WERI-Rb-1 (cell line): ENCODE measurements around the gene POU3F2.

ENCODE experiments used
- DNase-seq: peaks from one replicate; pipeline ENCODE4 v3.0.0-alpha.2; 2020
- H3K27ac ChIP-seq: fragments of 250-450 bp; sonication (Bioruptor Pico); 2 replicates; pipeline ENCODE4 v1.5.1; 2020; ENCODE audit warnings: mild to moderate bottlenecking, moderate library complexity
- H3K27me3 ChIP-seq: fragments of 250-450 bp; sonication (Bioruptor Pico); 2 replicates; pipeline ENCODE4 v1.5.1; 2021; ENCODE audit warnings: mild to moderate bottlenecking, low read depth, moderate library complexity; ENCODE audit not compliant: insufficient read depth, severe bottlenecking
- H3K36me3 ChIP-seq: fragments of 250-450 bp; sonication (Bioruptor Pico); 2 replicates; pipeline ENCODE4 v1.5.1; 2020; ENCODE audit warnings: mild to moderate bottlenecking, moderate library complexity
- H3K4me3 ChIP-seq: 2 replicates; pipeline ENCODE4 v1.5.1; 2011; ENCODE audit warnings: low read depth, mild to moderate bottlenecking, control low read depth, low read length
- H3K9me3 ChIP-seq: fragments of 250-450 bp; sonication (Bioruptor Pico); 2 replicates; pipeline ENCODE4 v1.5.1; 2021; ENCODE audit warnings: mild to moderate bottlenecking, moderate library complexity; ENCODE audit not compliant: severe bottlenecking
- CTCF ChIP-seq: IDR thresholded peaks from 2 replicates; pipeline ENCODE4 v1.5.1; 2011; ENCODE audit warnings: low read depth, mild to moderate bottlenecking, control low read depth, inconsistent platforms, low read length

The POU3F2 gene

GRCh38 chr6:98800866-98801265, 33.5 kb upstream of the POU3F2 start:
- no peak for TF ChIP-seq CTCF
- no peaks in the 10 kb centered on the region for H3K9me3 ChIP-seq
- H3K36me3 ChIP-seq: no peaks in the 10 kb centered on the region
- no peak overlapping the region for H3K27ac ChIP-seq
- H3K27me3 ChIP-seq: no peaks in the 10 kb centered on the region
- no peak overlapping the region for H3K4me3 ChIP-seq
- no peak for DNase-seq

GRCh38 chr6:98808541-98809210, 25.7 kb upstream of the POU3F2 start:
- Histone ChIP-seq H3K27ac (no peak overlapping the region), H3K4me3 (no peak overlapping the region), H3K9me3 (no peaks in the 10 kb centered on the region), H3K36me3 (no peaks in the 10 kb centered on the region), H3K27me3 (no peaks in the 10 kb centered on the region)
- no peak for TF ChIP-seq CTCF
- DNase-seq: no peak

GRCh38 chr6:98812220-98812619, 22.2 kb upstream of the POU3F2 start:
- Histone ChIP-seq H3K36me3 (no peaks in the 10 kb centered on the region), H3K27me3 (no peaks in the 10 kb centered on the region), H3K4me3 (no peak overlapping the region), H3K27ac (no peak overlapping the region), H3K9me3 (no peaks in the 10 kb centered on the region)
- no peak for DNase-seq
- TF ChIP-seq CTCF: no peak

- DNase-seq: no peak
- TF ChIP-seq CTCF: no peak
- Histone ChIP-seq H3K36me3 (no peaks in the 10 kb centered on the region), H3K27ac (no peak overlapping the region), H3K9me3 (no peaks in the 10 kb centered on the region), H3K4me3 (no peak overlapping the region), H3K27me3 (peaks cover 8% of the 10 kb centered on the region)
Observed at GRCh38 chr6:98816799-98817198, 17.6 kb upstream of the POU3F2 start.

- H3K4me3 ChIP-seq: no peak overlapping the region
- H3K27me3 ChIP-seq: peaks cover 51% of the 10 kb centered on the region
- no peak for DNase-seq
- TF ChIP-seq CTCF: no peak
- H3K9me3 ChIP-seq: no peaks in the 10 kb centered on the region
- no peaks in the 10 kb centered on the region for H3K36me3 ChIP-seq
- no peak overlapping the region for H3K27ac ChIP-seq
Observed at GRCh38 chr6:98821756-98822405, 12.5 kb upstream of the POU3F2 start.
